GM23338 (cell line): ENCODE measurements around the gene XYLB. TPM values are rescaled to one million over a fixed set of nuclear protein-coding genes. Genes with fewer than 3 reads are reported as not detected.

Experiments used
- EZH2 ChIP-seq: fragments of 200-600 bp; sonication (generic); IDR thresholded peaks from one replicate; pipeline ENCODE4 v1.8.0; 2017; ENCODE audit warnings: antibody characterized with exemption, mild to moderate bottlenecking, low read depth; ENCODE audit not compliant: unreplicated experiment
- POLR2AphosphoS5 ChIP-seq: IDR thresholded peaks from 2 replicates; pipeline ENCODE4 v1.6.1; 2016; ENCODE audit warnings: antibody characterized with exemption, low read depth
- REST ChIP-seq: IDR thresholded peaks from one replicate; pipeline ENCODE4 v1.6.1; 2018; ENCODE audit warnings: antibody characterized with exemption; ENCODE audit not compliant: unreplicated experiment
- STAT1 ChIP-seq: IDR thresholded peaks from one replicate; pipeline ENCODE4 v1.6.1; 2016; ENCODE audit warnings: antibody characterized with exemption; ENCODE audit not compliant: unreplicated experiment
- ZNF462 ChIP-seq: fragments of 250-450 bp; sonication (Bioruptor Pico); IDR thresholded peaks from 2 replicates; pipeline ENCODE4 v1.5.0; 2020; ENCODE audit warnings: mild to moderate bottlenecking, moderate library complexity
- polyA plus RNA-seq: library from polyadenylated mRNA; unstranded; fragments of >200 nt; fragmentation: Nextera tagmentation; extraction: Ambion mirVana; gene quantifications from 2 replicates; pipeline ENCODE4 v1.2.1, GENCODE V29; 2016
- total RNA-seq: library from RNA; depleted of rRNA; stranded (reverse); fragments of >200 nt; shearing (Covaris generic); gene quantifications from 2 replicates; pipeline ENCODE4 v1.2.3, GENCODE V29; 2014

Gene XYLB
- total and polyA plus RNA-seq, 2 experiments from 2014 or later: 1.6 to 3.3 TPM

GRCh38 chr3:38376098-38376816 lies 29.7 kb downstream of the XYLB start (continued):
- TF ChIP-seq ZNF462 (no peak), POLR2AphosphoS5 (no peak), STAT1 (no peak), EZH2 (no peak), REST (no peak)
